Adrenal gland (tissue), 5 donors: Measurements from ENCODE around the gene AP2A2.

ENCODE experiments used
- POLR2A ChIP-seq, 2 donors: fragments of 450-650 bp; IDR thresholded peaks; one replicate each; pipeline ENCODE4 v1.6.1; 2017; ENCODE audit warnings: antibody characterized with exemption in 2 of 2, mild to moderate bottlenecking in 2 of 2, moderate library complexity in 1 of 2
- TF ChIP-seq, protein P1 (sequence below), 6 experiments: fragments of 450-650 bp in 4 of 6; fragments of 200-600 bp in 2 of 6; sonication (generic) in 1 of 6; IDR thresholded peaks; 1 replicate in 5 of 6; 2 replicates in 1 of 6; pipeline versions ENCODE4 v1.5.1 to v1.8.0; 2016 to 2021; ENCODE audit warnings: antibody characterized with exemption in 6 of 6, mild to moderate bottlenecking in 2 of 6, moderate library complexity in 1 of 6
- donor health status: DM: no; HTN: no; CAD: no.

- TF ChIP-seq, protein P1, sequence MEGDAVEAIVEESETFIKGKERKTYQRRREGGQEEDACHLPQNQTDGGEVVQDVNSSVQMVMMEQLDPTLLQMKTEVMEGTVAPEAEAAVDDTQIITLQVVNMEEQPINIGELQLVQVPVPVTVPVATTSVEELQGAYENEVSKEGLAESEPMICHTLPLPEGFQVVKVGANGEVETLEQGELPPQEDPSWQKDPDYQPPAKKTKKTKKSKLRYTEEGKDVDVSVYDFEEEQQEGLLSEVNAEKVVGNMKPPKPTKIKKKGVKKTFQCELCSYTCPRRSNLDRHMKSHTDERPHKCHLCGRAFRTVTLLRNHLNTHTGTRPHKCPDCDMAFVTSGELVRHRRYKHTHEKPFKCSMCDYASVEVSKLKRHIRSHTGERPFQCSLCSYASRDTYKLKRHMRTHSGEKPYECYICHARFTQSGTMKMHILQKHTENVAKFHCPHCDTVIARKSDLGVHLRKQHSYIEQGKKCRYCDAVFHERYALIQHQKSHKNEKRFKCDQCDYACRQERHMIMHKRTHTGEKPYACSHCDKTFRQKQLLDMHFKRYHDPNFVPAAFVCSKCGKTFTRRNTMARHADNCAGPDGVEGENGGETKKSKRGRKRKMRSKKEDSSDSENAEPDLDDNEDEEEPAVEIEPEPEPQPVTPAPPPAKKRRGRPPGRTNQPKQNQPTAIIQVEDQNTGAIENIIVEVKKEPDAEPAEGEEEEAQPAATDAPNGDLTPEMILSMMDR (IDR thresholded peaks at IDR 0.05) = no peak
- TF ChIP-seq POLR2A (IDR thresholded peaks at IDR 0.05) = no peak
Measured at GRCh38 chr11:1041936-1042608, 116.4 kb downstream of the AP2A2 start.
